ENCODE results near the gene CDK5.

CDK5 gene

DNA sequence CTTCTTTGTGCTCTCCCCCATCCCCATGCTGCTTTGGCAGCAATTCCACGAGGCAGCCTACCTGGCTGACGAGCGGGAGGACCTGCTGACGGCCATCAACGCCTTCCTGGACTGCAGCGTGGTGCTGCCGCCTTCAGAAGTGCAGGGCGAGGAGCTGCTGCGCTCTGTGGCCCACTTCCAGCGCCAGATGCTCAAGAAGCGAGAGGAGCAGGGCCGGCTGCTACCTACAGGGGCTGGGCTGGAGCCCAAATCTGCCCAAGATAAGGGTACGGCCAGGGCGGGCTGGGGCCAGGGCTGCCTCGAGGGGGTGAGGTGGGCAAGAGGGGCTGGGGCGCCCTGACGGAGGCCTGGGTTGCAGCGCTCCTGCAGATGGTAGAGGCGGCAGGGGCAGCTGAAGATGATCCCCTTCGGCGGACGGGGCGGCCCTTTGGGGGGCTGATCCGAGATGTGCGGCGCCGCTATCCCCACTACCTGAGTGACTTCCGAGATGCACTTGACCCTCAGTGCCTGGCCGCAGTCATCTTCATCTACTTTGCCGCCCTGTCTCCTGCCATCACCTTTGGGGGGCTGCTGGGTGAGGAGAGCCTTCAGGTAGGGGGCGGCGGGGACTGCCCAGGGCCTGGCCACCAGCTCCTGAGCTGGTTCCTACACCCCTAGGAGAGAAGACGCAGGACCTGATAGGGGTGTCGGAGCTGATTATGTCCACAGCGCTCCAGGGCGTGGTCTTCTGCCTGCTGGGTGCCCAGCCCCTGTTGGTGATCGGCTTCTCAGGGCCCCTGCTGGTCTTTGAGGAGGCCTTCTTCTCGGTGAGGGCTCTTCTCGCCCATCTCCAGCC is 13.6 kb upstream of the CDK5 start:
- DNase-seq: no peak

GRCh38 chr7:151070574-151070960 is 12.9 kb upstream of the CDK5 start:
- DNase-seq: no peak

GRCh38 chr7:151069841-151070573 is 12.3 kb upstream of the CDK5 start:
- DNase-seq: no peak

DNA sequence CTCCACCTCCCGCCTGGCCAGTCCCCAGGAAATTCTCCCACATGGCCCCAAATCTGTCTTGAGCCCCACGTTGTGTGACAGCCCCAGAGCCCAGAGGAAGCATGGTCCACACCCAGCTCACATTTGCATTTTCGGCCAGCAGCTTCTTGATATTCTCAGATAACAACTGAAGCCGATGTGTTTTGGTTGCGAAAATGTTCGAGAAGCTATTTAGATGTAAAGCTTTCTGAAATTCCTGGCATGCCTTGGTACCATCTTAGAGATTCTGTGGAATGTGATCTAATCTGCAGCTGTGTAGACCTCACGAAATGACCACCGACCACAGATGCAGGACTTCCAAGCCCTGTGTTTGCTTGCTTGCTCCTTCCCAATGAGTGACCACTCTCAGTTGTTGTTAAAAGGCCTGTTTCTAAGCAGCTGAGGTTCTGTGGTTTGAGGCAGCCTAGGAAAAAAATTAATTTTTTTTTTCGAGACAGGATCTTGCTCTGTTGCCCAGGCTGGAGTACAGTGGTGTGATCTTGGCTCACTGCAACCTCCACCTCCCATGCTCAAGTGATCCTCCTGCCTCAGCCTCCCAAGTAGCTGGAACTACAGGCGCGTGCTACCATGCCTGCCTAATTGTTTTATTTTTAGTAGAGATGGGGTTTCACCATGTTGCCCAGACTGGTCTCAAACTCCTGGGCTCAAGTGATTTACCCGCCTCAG is 10.5 kb upstream of the CDK5 start:
- DNase-seq: no peak

GRCh38 chr7:151066273-151066974 is 8.7 kb upstream of the CDK5 start:
- no peak for DNase-seq

- no peak for DNase-seq
Observed at GRCh38 chr7:151065516-151065915, 7.8 kb upstream of the CDK5 start.

DNA sequence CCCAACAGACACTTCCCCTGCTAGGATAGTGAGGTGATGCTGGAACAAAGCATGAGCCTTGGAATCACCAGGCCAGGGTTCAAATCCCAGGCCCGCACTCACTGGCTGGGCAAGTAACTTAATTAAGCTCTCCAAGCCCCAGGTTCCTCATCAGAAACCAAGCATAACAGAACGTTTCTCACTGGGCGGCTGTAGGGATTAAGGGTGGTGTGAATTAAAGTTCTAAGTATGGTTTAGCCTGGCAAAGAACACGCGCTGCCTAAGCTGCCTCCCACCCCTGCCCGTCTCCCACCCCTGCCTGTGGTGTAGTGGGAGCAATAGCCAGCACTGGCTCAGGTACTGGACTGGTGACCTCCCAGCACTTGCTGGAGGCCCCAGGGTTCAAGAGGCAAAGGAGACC is 7.3 kb upstream of the CDK5 start:
- no peak for DNase-seq

GRCh38 chr7:151064454-151064853 is 6.8 kb upstream of the CDK5 start:
- DNase-seq: no peak

GRCh38 chr7:151063212-151063561 is 5.5 kb upstream of the CDK5 start:
- no peak for DNase-seq

DNA sequence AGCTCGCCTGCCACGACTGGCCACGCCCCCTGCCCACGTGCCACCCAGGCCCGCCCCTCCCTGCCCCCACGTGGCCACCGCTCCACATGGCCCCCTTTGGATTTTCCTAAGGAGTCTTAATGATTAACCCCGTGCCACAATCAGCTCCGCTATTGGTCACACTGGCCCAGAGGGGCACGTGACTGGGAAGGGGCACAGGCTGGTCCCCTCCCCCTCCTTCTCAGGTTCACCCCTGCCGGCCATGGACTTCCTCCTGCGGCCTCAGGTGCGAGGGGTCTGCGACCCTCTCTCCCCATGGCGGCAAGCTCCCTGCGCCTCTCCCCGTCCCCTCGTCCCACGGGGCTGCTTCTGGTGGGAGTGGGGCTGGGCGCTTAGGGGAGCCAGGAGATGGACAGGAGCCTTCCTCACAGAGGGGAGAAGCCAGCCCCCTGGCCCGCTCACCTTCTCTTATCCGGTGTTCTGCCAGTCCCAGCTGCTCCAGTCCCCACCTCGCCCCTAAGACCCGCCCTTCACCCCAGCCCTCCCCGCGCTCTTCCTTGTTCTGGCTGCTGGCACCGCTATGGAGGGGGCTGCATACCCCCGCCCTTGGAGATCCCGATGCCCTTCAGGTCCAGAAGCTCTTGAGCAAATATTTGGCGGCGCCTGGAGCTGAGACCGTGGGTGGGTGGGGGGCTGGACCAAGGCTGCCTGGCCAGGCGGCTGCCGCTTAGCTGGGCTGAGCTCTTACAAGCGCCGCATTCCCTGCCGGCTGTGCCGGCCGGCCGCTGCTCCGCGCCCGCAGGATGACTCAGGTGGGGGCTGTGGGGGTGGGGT is 4.9 kb upstream of the CDK5 start:
- peak; percentile 85 for DNase-seq

- no peak for DNase-seq
Observed at GRCh38 chr7:151062111-151062398, 4.4 kb upstream of the CDK5 start.

- no peak for DNase-seq
Observed at GRCh38 chr7:151061213-151062110, 3.8 kb upstream of the CDK5 start.

DNA sequence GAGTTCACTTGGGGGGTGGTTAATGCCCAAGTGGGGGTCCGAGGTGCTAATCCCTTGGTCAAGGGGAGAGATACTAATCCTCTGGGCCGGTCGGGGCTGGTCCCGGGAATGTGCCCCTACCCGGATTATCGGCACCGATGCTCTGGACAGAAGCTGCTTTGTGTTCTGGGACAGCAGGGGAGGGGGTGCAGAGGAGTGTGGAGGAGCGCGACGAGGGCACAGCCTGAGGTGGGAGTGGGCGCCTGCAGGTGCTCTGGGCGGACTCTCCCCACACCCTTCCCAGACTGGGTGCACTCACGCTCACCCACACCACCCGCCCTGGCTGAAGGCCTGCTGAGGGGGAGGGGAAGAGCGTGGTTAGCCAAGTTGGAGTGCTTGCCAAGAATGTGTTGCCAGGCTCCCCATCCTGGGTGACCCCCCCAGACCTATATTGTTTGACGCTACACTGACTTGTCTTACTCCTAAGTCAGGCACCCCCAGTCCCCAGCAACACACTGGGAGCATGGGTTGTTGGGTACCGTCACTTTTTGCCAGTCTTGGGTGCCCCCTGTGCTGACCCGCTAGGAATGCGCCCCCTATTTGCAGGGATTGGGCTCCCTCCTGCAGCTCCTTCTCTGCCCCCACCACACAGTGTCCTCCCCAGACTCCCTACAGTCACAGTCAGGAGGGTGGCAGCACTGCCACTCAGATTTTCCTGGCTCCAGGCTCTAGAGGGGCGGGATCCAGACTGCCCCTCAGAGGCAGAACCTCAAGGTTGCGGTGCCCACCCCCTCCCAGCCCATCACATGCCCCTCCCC is 2.9 kb upstream of the CDK5 start:
- DNase-seq: peak; percentile 51

DNA sequence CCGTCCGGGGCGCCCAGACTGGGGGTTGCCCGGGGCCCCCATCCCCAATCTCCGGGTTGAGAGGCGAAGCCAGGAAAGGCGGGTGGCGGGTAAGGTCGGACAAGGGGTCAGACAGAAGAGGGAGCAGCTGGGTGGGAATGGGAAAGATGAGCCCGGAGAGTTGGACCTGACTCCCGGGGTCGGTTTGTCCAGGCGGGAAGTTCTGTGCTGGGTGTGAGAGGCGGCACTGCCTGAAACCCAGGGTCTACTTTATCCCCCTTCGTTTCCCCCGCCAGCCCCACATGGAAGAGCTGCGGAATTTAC is 2.4 kb upstream of the CDK5 start:
- DNase-seq: no peak

- peak; percentile 62 for DNase-seq
Observed at GRCh38 chr7:151059367-151060112, 1.8 kb upstream of the CDK5 start, which contains the start of gene SLC4A2. Gene SLC4A2 (plus strand): TSS chr7:151059589. CDS start chr7:151061988, 2,399 bp downstream.

GRCh38 chr7:151058781-151059366 is 1.2 kb upstream of the CDK5 start:
- no peak for DNase-seq

DNA sequence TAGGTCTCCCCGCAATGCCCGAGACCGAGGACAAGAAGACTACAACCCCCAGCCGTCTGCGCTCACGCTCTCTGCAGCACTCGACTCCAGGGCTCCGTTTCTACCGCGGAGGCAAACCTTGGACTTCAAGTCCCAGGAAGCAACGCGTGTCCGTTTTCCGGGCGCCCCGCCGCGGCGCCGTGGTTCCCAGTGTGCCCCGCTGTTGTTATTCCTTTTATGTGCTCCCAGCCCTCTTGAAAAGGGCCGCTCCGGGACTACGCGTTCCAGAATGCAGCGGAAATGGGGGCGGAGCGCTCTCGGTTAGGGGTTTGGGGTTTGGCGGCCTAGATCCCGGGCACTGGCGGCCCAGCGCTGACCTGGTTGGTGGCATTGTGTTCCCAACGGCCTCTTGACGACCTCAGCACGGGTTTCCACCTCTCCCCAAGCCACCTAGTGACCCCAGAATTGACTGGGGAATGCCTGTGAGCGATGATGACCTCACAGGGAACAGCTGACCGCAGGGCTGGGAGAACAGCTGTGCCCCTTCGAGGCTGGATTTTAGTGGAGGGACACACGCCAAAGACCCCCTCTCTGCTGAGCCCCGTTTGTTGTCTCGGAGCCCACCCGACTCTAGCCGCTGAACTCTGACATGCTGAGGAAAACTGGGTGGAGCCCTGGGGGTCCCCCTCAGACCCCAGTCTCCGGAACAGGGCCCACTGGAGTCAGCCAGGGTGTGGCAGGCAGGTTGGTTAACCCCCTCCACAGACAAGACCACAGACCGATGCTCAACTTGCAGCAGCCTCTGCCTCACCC is 488 bp upstream of the CDK5 start:
- peak; percentile 99 for DNase-seq

DNA sequence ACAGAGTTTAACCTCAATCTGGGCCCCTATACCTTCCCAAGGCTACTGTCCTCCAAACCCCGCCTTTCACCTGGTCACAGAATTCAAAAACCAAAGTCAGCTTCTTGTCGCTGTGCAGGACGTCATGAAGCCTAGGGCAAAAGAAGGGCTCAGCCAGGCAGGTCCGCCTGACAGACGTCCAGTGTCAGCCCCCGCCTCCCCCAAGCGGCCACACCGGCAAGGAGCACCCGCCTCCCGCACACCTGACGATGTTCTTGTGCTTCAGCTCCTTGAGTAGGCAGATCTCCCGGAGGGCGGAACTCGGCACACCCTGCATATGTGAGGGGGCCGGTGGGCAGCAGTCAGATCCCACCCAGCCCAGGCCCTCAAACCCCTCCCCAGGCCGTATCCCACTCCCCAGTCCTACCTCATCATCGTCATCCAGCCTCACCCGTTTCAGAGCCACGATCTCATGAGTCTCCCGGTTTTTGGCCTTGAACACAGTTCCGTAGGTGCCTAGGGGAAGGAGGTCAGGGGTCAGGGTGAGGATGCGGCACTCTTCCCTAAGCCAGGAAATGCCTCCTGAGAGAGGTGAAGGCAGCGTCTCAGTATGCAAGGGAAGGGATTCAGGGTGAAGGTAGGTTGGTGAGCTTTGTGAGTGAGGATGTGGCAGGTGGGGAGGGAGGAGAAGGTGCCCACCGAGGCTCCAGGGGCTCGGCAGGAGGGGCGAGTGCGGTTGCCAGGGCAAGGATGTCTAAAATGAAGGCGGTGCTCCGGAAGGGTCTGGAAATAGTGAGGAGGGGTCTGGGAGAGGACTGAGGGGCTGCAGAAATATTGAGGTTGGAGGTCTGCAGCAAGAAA is 811 bp downstream of the CDK5 start:
- no peak for DNase-seq
